PFSK-1 (cell line): ENCODE measurements around the gene TSPAN5.

Experiments
- POLR2AphosphoS5 ChIP-seq: IDR thresholded peaks from 2 replicates; pipeline ENCODE4 v1.6.1; 2012; ENCODE audit warnings: low read depth, mild to moderate bottlenecking, control low read depth, low read length, moderate library complexity
- REST ChIP-seq, 2 experiments: IDR thresholded peaks; 2 replicates each; pipeline versions ENCODE4 v1.6.1 to v1.8.0; 2011 to 2012; ENCODE audit warnings: low read depth in 2 of 2, low read length in 2 of 2, control low read depth in 1 of 2, inconsistent platforms in 1 of 2, mild to moderate bottlenecking in 1 of 2, moderate library complexity in 1 of 2; ENCODE audit not compliant: insufficient read depth in 1 of 2
- SIN3A ChIP-seq: IDR thresholded peaks from 2 replicates; pipeline ENCODE4 v1.6.1; 2012; ENCODE audit warnings: mild to moderate bottlenecking, low read length, moderate library complexity, borderline replicate concordance; ENCODE audit not compliant: insufficient read depth
- TAF1 ChIP-seq: IDR thresholded peaks from 2 replicates; pipeline ENCODE4 v1.6.1; 2012; ENCODE audit warnings: low read length, control low read depth, borderline replicate concordance; ENCODE audit not compliant: insufficient read depth

DNA sequence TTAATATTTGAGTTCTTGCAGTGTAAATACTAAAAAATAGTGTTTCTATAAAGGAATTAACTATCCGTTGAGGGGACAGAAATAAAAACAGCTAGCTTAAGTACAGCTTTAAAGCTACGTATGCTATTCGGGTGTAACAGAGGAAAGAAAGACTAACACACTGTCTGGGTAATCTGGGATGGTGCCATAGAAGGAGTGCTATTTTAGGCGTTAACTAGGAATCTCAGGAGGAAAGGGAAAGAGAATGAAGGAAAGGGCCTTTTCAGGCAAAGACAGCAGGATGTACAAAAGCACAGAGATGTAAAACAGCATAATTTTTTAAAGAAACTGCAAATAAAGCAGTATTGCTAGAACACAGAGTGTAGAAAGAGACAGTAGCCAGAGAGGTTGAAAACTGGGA lies 235.4 kb downstream of the TSPAN5 start:
- TF ChIP-seq REST (IDR thresholded peaks at IDR 0.05; ENCODE audit: insufficient read depth in 1 of 2, low read depth in 2 of 2, low read length in 2 of 2): no peak
- TF ChIP-seq POLR2AphosphoS5: no peak
- TF ChIP-seq TAF1: no peak
- no peak for TF ChIP-seq SIN3A
